ENCODE measurements around the gene RNF32. TPM values are rescaled to one million over a fixed set of nuclear protein-coding genes. Genes with fewer than 3 reads are reported as not detected.

Gene RNF32
- total and polyA plus RNA-seq, 2 of the 13 experiments (the other 11 are each of a cell fraction or from before 2014, with no cell fraction given) = not detected

DNA sequence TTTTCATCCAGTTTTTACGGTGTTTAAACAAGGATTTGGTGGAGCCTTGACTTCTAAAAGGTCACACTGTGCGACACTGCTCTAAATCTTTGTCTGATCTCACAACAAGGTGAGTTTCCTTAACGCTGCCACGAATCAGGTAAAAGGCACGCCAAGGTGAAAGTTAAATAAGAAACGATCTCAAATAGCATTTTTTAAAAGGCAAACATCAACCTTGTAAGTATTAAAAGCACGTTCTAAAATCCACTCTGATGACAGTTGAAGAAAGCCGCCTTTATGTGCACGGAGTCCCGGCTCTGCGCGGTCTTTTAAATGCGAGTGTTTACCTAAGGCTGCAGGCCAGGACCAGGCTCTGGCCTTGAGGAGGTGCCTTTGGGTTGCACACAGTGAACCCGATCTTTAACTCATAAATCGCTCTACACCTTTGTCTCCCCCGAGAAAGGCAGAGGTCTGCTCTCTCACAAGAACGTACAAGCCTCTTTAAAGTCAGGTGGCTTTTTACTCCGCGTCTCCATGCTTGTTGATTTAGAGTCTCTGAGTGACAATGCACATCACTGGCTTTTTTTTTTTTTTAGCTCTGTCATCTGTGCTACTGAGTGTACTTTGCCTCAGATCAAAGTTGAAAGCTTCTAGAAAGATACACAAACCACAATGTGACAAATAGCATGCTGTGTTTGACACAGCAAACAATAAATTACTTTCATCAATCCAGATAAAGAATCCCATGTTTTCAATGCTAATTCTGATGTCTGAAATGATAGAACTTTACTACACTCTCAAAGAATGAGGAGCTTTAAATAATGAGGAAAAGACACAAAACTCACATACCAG, 25.9 kb upstream of the RNF32 start (continued):
- TF ChIP-seq, protein P1, sequence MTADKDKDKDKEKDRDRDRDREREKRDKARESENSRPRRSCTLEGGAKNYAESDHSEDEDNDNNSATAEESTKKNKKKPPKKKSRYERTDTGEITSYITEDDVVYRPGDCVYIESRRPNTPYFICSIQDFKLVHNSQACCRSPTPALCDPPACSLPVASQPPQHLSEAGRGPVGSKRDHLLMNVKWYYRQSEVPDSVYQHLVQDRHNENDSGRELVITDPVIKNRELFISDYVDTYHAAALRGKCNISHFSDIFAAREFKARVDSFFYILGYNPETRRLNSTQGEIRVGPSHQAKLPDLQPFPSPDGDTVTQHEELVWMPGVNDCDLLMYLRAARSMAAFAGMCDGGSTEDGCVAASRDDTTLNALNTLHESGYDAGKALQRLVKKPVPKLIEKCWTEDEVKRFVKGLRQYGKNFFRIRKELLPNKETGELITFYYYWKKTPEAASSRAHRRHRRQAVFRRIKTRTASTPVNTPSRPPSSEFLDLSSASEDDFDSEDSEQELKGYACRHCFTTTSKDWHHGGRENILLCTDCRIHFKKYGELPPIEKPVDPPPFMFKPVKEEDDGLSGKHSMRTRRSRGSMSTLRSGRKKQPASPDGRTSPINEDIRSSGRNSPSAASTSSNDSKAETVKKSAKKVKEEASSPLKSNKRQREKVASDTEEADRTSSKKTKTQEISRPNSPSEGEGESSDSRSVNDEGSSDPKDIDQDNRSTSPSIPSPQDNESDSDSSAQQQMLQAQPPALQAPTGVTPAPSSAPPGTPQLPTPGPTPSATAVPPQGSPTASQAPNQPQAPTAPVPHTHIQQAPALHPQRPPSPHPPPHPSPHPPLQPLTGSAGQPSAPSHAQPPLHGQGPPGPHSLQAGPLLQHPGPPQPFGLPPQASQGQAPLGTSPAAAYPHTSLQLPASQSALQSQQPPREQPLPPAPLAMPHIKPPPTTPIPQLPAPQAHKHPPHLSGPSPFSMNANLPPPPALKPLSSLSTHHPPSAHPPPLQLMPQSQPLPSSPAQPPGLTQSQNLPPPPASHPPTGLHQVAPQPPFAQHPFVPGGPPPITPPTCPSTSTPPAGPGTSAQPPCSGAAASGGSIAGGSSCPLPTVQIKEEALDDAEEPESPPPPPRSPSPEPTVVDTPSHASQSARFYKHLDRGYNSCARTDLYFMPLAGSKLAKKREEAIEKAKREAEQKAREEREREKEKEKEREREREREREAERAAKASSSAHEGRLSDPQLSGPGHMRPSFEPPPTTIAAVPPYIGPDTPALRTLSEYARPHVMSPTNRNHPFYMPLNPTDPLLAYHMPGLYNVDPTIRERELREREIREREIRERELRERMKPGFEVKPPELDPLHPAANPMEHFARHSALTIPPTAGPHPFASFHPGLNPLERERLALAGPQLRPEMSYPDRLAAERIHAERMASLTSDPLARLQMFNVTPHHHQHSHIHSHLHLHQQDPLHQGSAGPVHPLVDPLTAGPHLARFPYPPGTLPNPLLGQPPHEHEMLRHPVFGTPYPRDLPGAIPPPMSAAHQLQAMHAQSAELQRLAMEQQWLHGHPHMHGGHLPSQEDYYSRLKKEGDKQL (CRISPR knock-in tag; IDR thresholded peaks at IDR 0.05; ENCODE audit: low read depth) = peak; percentile 87
- TF ChIP-seq FOXA3 (CRISPR knock-in tag; IDR thresholded peaks at IDR 0.05) (peak; percentile 97), TCF7 (IDR thresholded peaks at IDR 0.05; ENCODE audit: low read depth) (peak; percentile 97), SRF (IDR thresholded peaks at IDR 0.05; ENCODE audit: low read depth, low read length) (no peak), KLF6 (CRISPR knock-in tag; IDR thresholded peaks at IDR 0.05) (0 out of 2 replicates have a peak, but pooled peaks have one; percentile 45), ZNF274 (CRISPR knock-in tag; IDR thresholded peaks at IDR 0.05) (peak; percentile 44; the same call in 1 of the 2 replicates), PCBP1 (IDR thresholded peaks at IDR 0.05; ENCODE audit: borderline replicate concordance, low read depth, low read length) (no peak), ZNF24 (IDR thresholded peaks at IDR 0.05) (no peak), FOXO1 (CRISPR knock-in tag; IDR thresholded peaks at IDR 0.05) (peak; percentile 40), ZSCAN21 (CRISPR knock-in tag; IDR thresholded peaks at IDR 0.05; ENCODE audit: borderline replicate concordance) (no peak), SNAI1 (CRISPR knock-in tag; IDR thresholded peaks at IDR 0.05; ENCODE audit: borderline replicate concordance) (no peak), PRPF4 (IDR thresholded peaks at IDR 0.05; ENCODE audit: low read depth, low read length, poor library complexity, severe bottlenecking) (no peak)
- TF ChIP-seq, protein P2, sequence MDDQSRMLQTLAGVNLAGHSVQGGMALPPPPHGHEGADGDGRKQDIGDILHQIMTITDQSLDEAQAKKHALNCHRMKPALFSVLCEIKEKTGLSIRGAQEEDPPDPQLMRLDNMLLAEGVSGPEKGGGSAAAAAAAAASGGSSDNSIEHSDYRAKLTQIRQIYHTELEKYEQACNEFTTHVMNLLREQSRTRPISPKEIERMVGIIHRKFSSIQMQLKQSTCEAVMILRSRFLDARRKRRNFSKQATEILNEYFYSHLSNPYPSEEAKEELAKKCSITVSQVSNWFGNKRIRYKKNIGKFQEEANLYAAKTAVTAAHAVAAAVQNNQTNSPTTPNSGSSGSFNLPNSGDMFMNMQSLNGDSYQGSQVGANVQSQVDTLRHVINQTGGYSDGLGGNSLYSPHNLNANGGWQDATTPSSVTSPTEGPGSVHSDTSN (CRISPR knock-in tag; IDR thresholded peaks at IDR 0.05; ENCODE audit: borderline replicate concordance) = no peak
- TF ChIP-seq, protein P3, sequence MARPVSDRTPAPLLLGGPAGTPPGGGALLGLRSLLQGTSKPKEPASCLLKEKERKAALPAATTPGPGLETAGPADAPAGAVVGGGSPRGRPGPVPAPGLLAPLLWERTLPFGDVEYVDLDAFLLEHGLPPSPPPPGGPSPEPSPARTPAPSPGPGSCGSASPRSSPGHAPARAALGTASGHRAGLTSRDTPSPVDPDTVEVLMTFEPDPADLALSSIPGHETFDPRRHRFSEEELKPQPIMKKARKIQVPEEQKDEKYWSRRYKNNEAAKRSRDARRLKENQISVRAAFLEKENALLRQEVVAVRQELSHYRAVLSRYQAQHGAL (CRISPR knock-in tag; IDR thresholded peaks at IDR 0.05; ENCODE audit: not compliant biosample characterization) = no peak
- TF ChIP-seq, protein P4, sequence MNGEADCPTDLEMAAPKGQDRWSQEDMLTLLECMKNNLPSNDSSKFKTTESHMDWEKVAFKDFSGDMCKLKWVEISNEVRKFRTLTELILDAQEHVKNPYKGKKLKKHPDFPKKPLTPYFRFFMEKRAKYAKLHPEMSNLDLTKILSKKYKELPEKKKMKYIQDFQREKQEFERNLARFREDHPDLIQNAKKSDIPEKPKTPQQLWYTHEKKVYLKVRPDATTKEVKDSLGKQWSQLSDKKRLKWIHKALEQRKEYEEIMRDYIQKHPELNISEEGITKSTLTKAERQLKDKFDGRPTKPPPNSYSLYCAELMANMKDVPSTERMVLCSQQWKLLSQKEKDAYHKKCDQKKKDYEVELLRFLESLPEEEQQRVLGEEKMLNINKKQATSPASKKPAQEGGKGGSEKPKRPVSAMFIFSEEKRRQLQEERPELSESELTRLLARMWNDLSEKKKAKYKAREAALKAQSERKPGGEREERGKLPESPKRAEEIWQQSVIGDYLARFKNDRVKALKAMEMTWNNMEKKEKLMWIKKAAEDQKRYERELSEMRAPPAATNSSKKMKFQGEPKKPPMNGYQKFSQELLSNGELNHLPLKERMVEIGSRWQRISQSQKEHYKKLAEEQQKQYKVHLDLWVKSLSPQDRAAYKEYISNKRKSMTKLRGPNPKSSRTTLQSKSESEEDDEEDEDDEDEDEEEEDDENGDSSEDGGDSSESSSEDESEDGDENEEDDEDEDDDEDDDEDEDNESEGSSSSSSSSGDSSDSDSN (CRISPR knock-in tag; IDR thresholded peaks at IDR 0.05) = peak; percentile 38; the same call in 1 of the 2 replicates
- TF ChIP-seq, protein P5, sequence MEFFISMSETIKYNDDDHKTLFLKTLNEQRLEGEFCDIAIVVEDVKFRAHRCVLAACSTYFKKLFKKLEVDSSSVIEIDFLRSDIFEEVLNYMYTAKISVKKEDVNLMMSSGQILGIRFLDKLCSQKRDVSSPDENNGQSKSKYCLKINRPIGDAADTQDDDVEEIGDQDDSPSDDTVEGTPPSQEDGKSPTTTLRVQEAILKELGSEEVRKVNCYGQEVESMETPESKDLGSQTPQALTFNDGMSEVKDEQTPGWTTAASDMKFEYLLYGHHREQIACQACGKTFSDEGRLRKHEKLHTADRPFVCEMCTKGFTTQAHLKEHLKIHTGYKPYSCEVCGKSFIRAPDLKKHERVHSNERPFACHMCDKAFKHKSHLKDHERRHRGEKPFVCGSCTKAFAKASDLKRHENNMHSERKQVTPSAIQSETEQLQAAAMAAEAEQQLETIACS (CRISPR knock-in tag; IDR thresholded peaks at IDR 0.05) = no peak

Data from HepG2 (cell line).